PC-9 (cell line): ENCODE results near the gene SETD7. TPM values are rescaled to one million over a fixed set of nuclear protein-coding genes. Genes with fewer than 3 reads are reported as not detected.

Source experiments
- BruUV-seq: library from RNA; stranded (reverse); fragments of 400-500 nt; replicated peaks from 2 replicates; lab custom pipeline; 2021; lab: Mats Ljungman, UMichigan
- CTCF ChIA-PET: fragments of 300-600 bp; sonication (Branson Sonifier 250); formaldehyde crosslinking; loops from one replicate; lab custom pipeline; 2022; ENCODE audit warnings: antibody characterized with exemption; lab: Charles Lee
- POLR2A ChIA-PET: fragments of 300-600 bp; sonication (Branson Sonifier 250); formaldehyde crosslinking; loops from one replicate; lab custom pipeline; 2022; ENCODE audit warnings: antibody characterized with exemption; ENCODE audit not compliant: unreplicated experiment; lab: Charles Lee
- DNase-seq, 2 experiments: peaks; one replicate each; pipeline versions ENCODE4 v3.0.0 to v3.0.0-alpha.2; 2015 to 2022; ENCODE audit warnings: mixed read lengths in 1 of 2
- H2AFZ ChIP-seq: fragments of 200-600 bp; sonication (generic); 2 replicates; pipeline ENCODE4 v1.8.1; 2017; ENCODE audit warnings: antibody characterized with exemption
- H3F3A ChIP-seq: fragments of 200-600 bp; sonication (generic); 2 replicates; pipeline ENCODE4 v1.8.1; 2017; ENCODE audit warnings: antibody characterized with exemption, mild to moderate bottlenecking, low read depth; ENCODE audit not compliant: insufficient read depth
- H3K27ac ChIP-seq: fragments of 200-600 bp; sonication (generic); 2 replicates; pipeline ENCODE4 v1.6.1; 2016; ENCODE audit warnings: mixed run types
- H3K27me3 ChIP-seq: fragments of 200-600 bp; sonication (generic); 2 replicates; pipeline ENCODE4 v1.6.1; 2016; ENCODE audit warnings: low read depth, mixed run types; ENCODE audit not compliant: insufficient read depth
- H3K36me3 ChIP-seq: fragments of 200-600 bp; sonication (generic); 2 replicates; pipeline ENCODE4 v1.6.1; 2016; ENCODE audit warnings: low read depth, mixed run types
- H3K4me1 ChIP-seq: fragments of 200-600 bp; sonication (generic); replicated peaks from 2 replicates; pipeline ENCODE4 v1.6.1; 2016; ENCODE audit warnings: mixed run types; ENCODE audit not compliant: insufficient read depth
- H3K4me2 ChIP-seq: fragments of 200-600 bp; sonication (generic); 2 replicates; pipeline ENCODE4 v1.6.1; 2017; ENCODE audit warnings: mixed run types
- H3K4me3 ChIP-seq: fragments of 200-600 bp; sonication (generic); 2 replicates; pipeline ENCODE4 v1.6.1; 2016; ENCODE audit warnings: mixed run types
- H3K79me2 ChIP-seq: fragments of 200-600 bp; sonication (generic); 2 replicates; pipeline ENCODE4 v1.6.1; 2017; ENCODE audit warnings: low read depth, mixed run types
- H3K9me2 ChIP-seq: fragments of 200-600 bp; sonication (generic); 2 replicates; pipeline ENCODE4 v1.8.1; 2017; ENCODE audit warnings: mild to moderate bottlenecking; ENCODE audit not compliant: insufficient read depth
- H3K9me3 ChIP-seq: fragments of 200-600 bp; sonication (generic); 2 replicates; pipeline ENCODE4 v1.8.1; 2016; ENCODE audit warnings: low read depth; ENCODE audit not compliant: insufficient read depth
- H4K20me1 ChIP-seq: fragments of 200-600 bp; sonication (generic); 2 replicates; pipeline ENCODE4 v1.8.1; 2017; ENCODE audit not compliant: insufficient read depth
- CTCF ChIP-seq: fragments of 200-600 bp; sonication (generic); conservative IDR thresholded peaks from 2 replicates; pipeline ENCODE4 v1.6.1; 2017; ENCODE audit warnings: mixed run types, antibody characterized with exemption, mild to moderate bottlenecking, moderate library complexity
- EZH2 ChIP-seq: fragments of 200-600 bp; sonication (generic); IDR thresholded peaks from 2 replicates; pipeline ENCODE4 v1.8.0; 2017; ENCODE audit warnings: antibody characterized with exemption, low read depth
- intact Hi-C: fragments of 100-400 bp; cut with micrococcal nuclease; formaldehyde crosslinking; loops from one replicate; pipeline ENCODE4 v1.10.0; 2022; ENCODE audit not compliant: unreplicated experiment
- total RNA-seq: library from RNA; stranded (reverse); gene quantifications from 2 replicates; pipeline ENCODE4 v1.2.3, GENCODE V29; 2021

Gene SETD7
- total RNA-seq, 1 experiment from 2014 or later = 36.5 TPM

DNA sequence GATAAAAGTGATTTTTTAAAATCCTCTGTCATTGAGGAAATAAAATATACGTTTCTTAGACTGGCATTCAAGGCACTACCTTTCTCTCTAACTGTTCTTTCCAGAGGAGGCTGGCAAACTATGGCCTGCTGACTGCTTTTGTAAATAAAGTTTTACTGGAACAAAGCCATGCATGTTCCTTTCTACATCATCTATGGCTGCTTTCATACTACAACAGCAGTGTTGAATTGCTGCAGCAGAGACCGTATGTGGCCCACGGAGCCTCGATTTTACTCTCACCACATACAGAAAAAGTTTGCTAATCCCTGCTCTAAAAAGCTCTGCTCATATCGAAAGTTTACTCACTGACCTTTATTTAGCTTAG is 20.2 kb downstream of the SETD7 start:
- H3K9me2 ChIP-seq = no peaks in the 10 kb centered on the region
- H4K20me1 ChIP-seq = no peaks in the 10 kb centered on the region
- H3K27me3 ChIP-seq = no peaks in the 10 kb centered on the region
- H3K4me2 ChIP-seq = no peak overlapping the region
- intact Hi-C loops = no loop called here
- TF ChIP-seq CTCF = no peak
- no peak for TF ChIP-seq EZH2
- H3K36me3 ChIP-seq = no peaks in the 10 kb centered on the region
- POLR2A ChIA-PET = no interaction called here
- H3K9me3 ChIP-seq = no peaks in the 10 kb centered on the region
- no peaks in the 10 kb centered on the region for H3K4me1 ChIP-seq
- peaks cover 11% of the 10 kb centered on the region; the same call in 1 of the 2 replicates for H3K79me2 ChIP-seq
- CTCF ChIA-PET = no interaction called here
- no peak overlapping the region for H2AFZ ChIP-seq
- DNase-seq = no peak
- no peak overlapping the region for H3K4me3 ChIP-seq
- BruUV-seq = no TSS peak
- H3F3A ChIP-seq = no peaks in the 10 kb centered on the region
- no peak overlapping the region for H3K27ac ChIP-seq

GRCh38 chr4:139535228-139535870 is 20.7 kb downstream of the SETD7 start:
- CTCF ChIA-PET = no interaction called here
- Histone ChIP-seq H3K4me2 (no peak overlapping the region), H3K27ac (no peak overlapping the region)

DNA sequence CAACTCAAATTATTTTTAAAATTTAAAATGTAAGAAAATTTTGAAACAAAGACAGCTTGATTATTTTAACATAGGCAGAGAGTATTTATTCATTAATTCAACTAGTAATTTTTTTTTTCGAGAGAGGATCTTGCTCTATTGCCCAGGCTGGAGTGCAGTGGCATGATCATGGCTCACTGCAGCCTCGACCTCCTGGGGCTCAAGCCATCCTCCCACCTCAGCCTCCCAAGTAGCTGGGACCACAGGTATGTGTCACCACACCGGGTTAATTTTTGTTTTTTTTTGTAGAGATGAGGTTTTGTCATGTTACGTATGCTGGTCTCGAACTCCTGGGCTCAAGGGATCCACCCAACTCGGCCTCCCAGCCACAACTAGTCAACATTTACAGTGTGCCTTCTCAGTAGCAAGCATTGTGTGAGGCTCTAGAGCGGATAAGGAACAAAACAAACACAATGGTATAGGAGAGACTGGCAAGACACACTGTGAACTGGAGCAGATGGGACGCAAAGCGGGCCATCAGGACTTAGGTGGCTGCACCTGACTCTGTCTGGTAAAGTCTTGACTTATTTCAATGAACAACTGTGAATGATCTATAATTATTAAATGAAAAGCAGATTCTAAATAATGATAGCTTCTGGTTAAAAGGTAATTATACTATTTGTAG is 21.6 kb downstream of the SETD7 start:
- H3K9me3 ChIP-seq = no peaks in the 10 kb centered on the region
- peaks cover 5% of the 10 kb centered on the region; the same call in 1 of the 2 replicates for H3K79me2 ChIP-seq
- no peak overlapping the region for H3K27ac ChIP-seq
- no peak overlapping the region for H2AFZ ChIP-seq
- H3F3A ChIP-seq = no peaks in the 10 kb centered on the region
- intact Hi-C loops = no loop called here
- H4K20me1 ChIP-seq = no peaks in the 10 kb centered on the region
- ChIA-PET POLR2A (no interaction called here), CTCF (no interaction called here)
- BruUV-seq = no TSS peak
- no peak overlapping the region for H3K4me2 ChIP-seq
- DNase-seq = no peak
- TF ChIP-seq CTCF (no peak), EZH2 (no peak)
- no peaks in the 10 kb centered on the region for H3K4me1 ChIP-seq
- H3K4me3 ChIP-seq = no peak overlapping the region
- no peaks in the 10 kb centered on the region for H3K9me2 ChIP-seq
- H3K27me3 ChIP-seq = no peaks in the 10 kb centered on the region
- no peaks in the 10 kb centered on the region for H3K36me3 ChIP-seq

More at GRCh38 chr4:139535228-139535870, 20.7 kb downstream of the SETD7 start:
- no TSS peak for BruUV-seq
- H3K4me3 ChIP-seq = no peak overlapping the region
- H4K20me1 ChIP-seq = no peaks in the 10 kb centered on the region
- no peaks in the 10 kb centered on the region for H3K9me3 ChIP-seq
- intact Hi-C loops = no loop called here
- H3K79me2 ChIP-seq = peaks cover 6% of the 10 kb centered on the region; the same call in 1 of the 2 replicates
- POLR2A ChIA-PET = interaction anchor here (0.6 kb wide), 1 partner anchor 131 kb away, joined by 14 read pairs; no protein-coding TSS in a partner anchor
- no peaks in the 10 kb centered on the region for H3F3A ChIP-seq
- H3K4me1 ChIP-seq = no peaks in the 10 kb centered on the region
- H3K27me3 ChIP-seq = no peaks in the 10 kb centered on the region
- no peaks in the 10 kb centered on the region for H3K9me2 ChIP-seq
- TF ChIP-seq CTCF = no peak
- TF ChIP-seq EZH2 = no peak
- no peak for DNase-seq
- H3K36me3 ChIP-seq = no peaks in the 10 kb centered on the region
- no peak overlapping the region for H2AFZ ChIP-seq
